Middle frontal gyrus (tissue), 1 donor: ENCODE measurements around the gene JPH3.

Experiments used
- DNase-seq: peaks from one replicate; pipeline ENCODE4 v3.0.0-alpha.2; 2015; ENCODE audit warnings: low spot score; ENCODE audit errors: extremely low spot score

JPH3 gene

GRCh38 chr16:87652386-87652785 lies 50.1 kb downstream of the JPH3 start:
- no peak for DNase-seq

GRCh38 chr16:87652799-87653198 lies 50.5 kb downstream of the JPH3 start:
- DNase-seq, result no peak

- no peak for DNase-seq
Observed at GRCh38 chr16:87653234-87653633, 50.9 kb downstream of the JPH3 start.

GRCh38 chr16:87654826-87655225 lies 52.5 kb downstream of the JPH3 start:
- DNase-seq, result no peak

GRCh38 chr16:87656328-87656727 lies 54.0 kb downstream of the JPH3 start:
- DNase-seq, result no peak

GRCh38 chr16:87657621-87658192 lies 55.4 kb downstream of the JPH3 start:
- DNase-seq, result no peak

DNA sequence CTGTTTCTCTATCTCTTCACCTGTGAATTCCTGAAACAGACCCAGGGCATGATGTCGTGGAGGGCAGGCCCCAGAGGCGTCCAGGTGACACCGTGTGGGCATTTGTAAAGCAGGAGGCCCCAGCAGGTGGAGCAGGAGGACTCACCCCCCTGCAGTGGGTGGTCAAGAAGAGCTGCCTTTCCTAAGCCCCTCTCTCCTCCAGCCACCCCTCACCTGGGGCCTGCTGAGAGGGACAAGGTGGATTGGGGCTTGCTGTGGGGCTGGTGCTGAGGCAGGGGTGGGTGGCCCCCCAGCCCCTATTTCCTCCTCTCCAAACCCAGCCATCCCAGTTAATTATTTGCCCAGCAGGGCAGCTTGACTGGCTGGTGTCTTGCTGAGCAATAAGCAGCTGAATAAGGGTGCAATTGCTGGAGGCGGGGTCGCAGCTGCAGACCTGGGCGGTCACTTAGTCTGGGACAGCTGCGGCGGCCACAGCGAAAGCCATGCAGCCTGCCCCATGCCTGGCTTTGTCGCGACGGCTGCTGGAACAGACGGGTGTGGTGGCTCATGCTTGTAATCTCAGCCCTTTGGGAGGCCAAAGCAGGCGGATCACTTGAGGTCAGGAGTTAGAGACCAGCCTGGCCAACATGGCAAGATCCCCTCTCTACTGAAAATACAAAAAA lies 56.4 kb downstream of the JPH3 start:
- DNase-seq, result no peak

GRCh38 chr16:87661561-87661960 lies 59.3 kb downstream of the JPH3 start:
- no peak for DNase-seq

DNA sequence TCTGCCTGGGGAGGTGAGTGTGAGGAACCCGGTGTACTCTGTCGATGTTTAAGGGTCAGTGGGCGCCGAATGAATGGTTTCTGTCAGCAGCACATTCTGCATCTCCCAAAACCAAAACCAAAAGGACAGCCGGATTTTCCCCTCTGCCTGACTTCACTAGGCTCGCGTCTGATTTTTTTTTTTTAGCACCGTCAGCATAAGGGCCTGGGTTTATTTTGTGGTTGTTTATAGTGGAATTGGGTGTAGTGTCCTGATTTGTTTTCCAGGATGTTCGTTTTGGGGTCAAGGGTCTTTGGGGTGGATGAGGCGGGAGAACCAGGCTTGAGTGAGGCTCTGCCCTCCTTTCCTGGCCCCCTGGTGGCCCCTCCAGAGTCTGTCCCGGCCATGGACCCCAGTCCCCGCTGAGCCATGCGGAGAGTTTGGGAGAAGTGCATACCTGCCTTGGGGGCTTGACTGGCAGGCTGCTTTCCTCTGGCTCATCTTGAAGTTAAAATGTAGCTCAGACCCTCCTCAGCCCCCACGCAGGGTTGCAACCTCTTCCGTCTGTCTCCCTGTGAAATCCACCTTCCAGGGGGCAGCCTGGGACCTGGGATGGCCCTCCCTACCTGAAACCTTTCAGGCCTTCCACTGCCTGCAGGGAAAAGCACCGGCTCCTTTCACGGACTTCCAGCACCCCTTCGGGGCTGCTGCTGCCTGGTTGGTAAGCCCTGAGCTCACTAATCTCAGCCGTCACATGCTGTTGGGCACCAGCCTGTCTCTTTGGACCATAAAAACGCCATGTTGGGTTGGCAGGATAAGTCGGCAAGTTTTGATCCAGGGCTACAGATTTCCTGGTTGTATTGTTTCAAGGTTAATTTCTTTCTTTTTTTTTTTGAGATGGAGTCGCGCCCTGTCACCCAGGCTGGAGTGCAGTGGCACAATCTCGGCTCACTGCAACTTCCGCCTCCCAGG lies 60.2 kb downstream of the JPH3 start:
- DNase-seq, result no peak

GRCh38 chr16:87664792-87665191 lies 62.5 kb downstream of the JPH3 start:
- DNase-seq, result no peak

GRCh38 chr16:87665193-87665592 lies 62.9 kb downstream of the JPH3 start:
- no peak for DNase-seq

GRCh38 chr16:87666919-87667318 lies 64.6 kb downstream of the JPH3 start:
- no peak for DNase-seq

GRCh38 chr16:87667443-87667842 lies 65.1 kb downstream of the JPH3 start:
- no peak for DNase-seq

- DNase-seq, result no peak
Observed at GRCh38 chr16:87667946-87668345, 65.6 kb downstream of the JPH3 start.

- DNase-seq, result no peak
Observed at GRCh38 chr16:87669672-87670071, 67.4 kb downstream of the JPH3 start.

- no peak for DNase-seq
Observed at GRCh38 chr16:87671221-87671620, 68.9 kb downstream of the JPH3 start.

GRCh38 chr16:87671715-87672270 lies 69.5 kb downstream of the JPH3 start:
- no peak for DNase-seq

- no peak for DNase-seq
Observed at GRCh38 chr16:87674419-87674818, 72.1 kb downstream of the JPH3 start.

- DNase-seq, result no peak
Observed at GRCh38 chr16:87675111-87675719, 72.9 kb downstream of the JPH3 start.

GRCh38 chr16:87677830-87678229 lies 75.5 kb downstream of the JPH3 start:
- no peak for DNase-seq

- no peak for DNase-seq
Observed at GRCh38 chr16:87678618-87679017, 76.3 kb downstream of the JPH3 start.
